HCT116 (cell line): Measurements from ENCODE around the gene DUOXA2.

Source experiments
- CBX3 ChIP-seq: IDR thresholded peaks from 2 replicates; pipeline ENCODE4 v1.6.1; 2012; ENCODE audit warnings: low read depth
- EZH2 ChIP-seq: fragments of 200-600 bp; sonication (generic); IDR thresholded peaks from 2 replicates; pipeline ENCODE4 v1.6.1; 2017; ENCODE audit warnings: antibody characterized with exemption, mixed run types
- EZH2phosphoT487 ChIP-seq: fragments of 200-600 bp; IDR thresholded peaks from 2 replicates; pipeline ENCODE4 v1.6.1; 2018; ENCODE audit warnings: antibody characterized with exemption, borderline replicate concordance
- JUND ChIP-seq: IDR thresholded peaks from 2 replicates; pipeline ENCODE4 v1.6.1; 2012
- POLR2A ChIP-seq: IDR thresholded peaks from 2 replicates; pipeline ENCODE4 v1.7.0; 2011; ENCODE audit warnings: borderline replicate concordance; ENCODE audit not compliant: insufficient read depth, insufficient read length; ENCODE audit errors: extremely low read depth
- POLR2AphosphoS5 ChIP-seq: IDR thresholded peaks from 2 replicates; pipeline ENCODE4 v1.6.1; 2011; ENCODE audit warnings: mild to moderate bottlenecking, low read depth, low read length, moderate library complexity
- RAD21 ChIP-seq: IDR thresholded peaks from 2 replicates; pipeline ENCODE4 v1.6.1; 2012; ENCODE audit warnings: low read depth, mild to moderate bottlenecking
- SRF ChIP-seq: IDR thresholded peaks from 2 replicates; pipeline ENCODE4 v1.6.1; 2012; ENCODE audit warnings: low read depth
- YY1 ChIP-seq: IDR thresholded peaks from 2 replicates; pipeline ENCODE4 v1.6.1; 2011; ENCODE audit warnings: low read length, low read depth, moderate library complexity, mild to moderate bottlenecking; ENCODE audit not compliant: insufficient replicate concordance; ENCODE audit errors: extremely low read depth
- ZNF274 ChIP-seq: fragments of 200-500 bp; sonication (Bioruptor generic); IDR thresholded peaks from 2 replicates; pipeline ENCODE4 v1.6.1; 2014; ENCODE audit warnings: mild to moderate bottlenecking, low read depth, low read length, inconsistent platforms
- TF ChIP-seq, protein P1 (sequence below), 3 experiments: fragments of 200-600 bp in 1 of 3; sonication (generic) in 1 of 3; IDR thresholded peaks in 2 of 3; conservative IDR thresholded peaks in 1 of 3; 2 replicates each; pipeline ENCODE4 v1.5.1; 2012 to 2017; ENCODE audit warnings: low read depth in 2 of 3, low read length in 2 of 3, antibody characterized with exemption in 1 of 3, borderline replicate concordance in 1 of 3, control low read depth in 1 of 3, mild to moderate bottlenecking in 1 of 3, mixed read lengths in 1 of 3, mixed run types in 1 of 3, moderate library complexity in 1 of 3; ENCODE audit not compliant: insufficient read depth in 1 of 3
- TF ChIP-seq, protein P2 (sequence below): IDR thresholded peaks from 2 replicates; pipeline ENCODE4 v1.6.1; 2012; ENCODE audit warnings: low read depth

- no peak for TF ChIP-seq POLR2AphosphoS5
- TF ChIP-seq, protein P1, sequence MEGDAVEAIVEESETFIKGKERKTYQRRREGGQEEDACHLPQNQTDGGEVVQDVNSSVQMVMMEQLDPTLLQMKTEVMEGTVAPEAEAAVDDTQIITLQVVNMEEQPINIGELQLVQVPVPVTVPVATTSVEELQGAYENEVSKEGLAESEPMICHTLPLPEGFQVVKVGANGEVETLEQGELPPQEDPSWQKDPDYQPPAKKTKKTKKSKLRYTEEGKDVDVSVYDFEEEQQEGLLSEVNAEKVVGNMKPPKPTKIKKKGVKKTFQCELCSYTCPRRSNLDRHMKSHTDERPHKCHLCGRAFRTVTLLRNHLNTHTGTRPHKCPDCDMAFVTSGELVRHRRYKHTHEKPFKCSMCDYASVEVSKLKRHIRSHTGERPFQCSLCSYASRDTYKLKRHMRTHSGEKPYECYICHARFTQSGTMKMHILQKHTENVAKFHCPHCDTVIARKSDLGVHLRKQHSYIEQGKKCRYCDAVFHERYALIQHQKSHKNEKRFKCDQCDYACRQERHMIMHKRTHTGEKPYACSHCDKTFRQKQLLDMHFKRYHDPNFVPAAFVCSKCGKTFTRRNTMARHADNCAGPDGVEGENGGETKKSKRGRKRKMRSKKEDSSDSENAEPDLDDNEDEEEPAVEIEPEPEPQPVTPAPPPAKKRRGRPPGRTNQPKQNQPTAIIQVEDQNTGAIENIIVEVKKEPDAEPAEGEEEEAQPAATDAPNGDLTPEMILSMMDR (IDR thresholded peaks at IDR 0.05 in 2 of 3, conservative IDR thresholded peaks at IDR 0.05 in 1 of 3; ENCODE audit: borderline replicate concordance in 1 of 3, insufficient read depth in 1 of 3, low read depth in 2 of 3, low read length in 2 of 3) = no peak
- no peak for TF ChIP-seq POLR2A
- no peak for TF ChIP-seq ZNF274
- no peak for TF ChIP-seq EZH2phosphoT487
- no peak for TF ChIP-seq YY1
- no peak for TF ChIP-seq EZH2
- TF ChIP-seq CBX3 = no peak
- no peak for TF ChIP-seq JUND
- TF ChIP-seq, protein P2, sequence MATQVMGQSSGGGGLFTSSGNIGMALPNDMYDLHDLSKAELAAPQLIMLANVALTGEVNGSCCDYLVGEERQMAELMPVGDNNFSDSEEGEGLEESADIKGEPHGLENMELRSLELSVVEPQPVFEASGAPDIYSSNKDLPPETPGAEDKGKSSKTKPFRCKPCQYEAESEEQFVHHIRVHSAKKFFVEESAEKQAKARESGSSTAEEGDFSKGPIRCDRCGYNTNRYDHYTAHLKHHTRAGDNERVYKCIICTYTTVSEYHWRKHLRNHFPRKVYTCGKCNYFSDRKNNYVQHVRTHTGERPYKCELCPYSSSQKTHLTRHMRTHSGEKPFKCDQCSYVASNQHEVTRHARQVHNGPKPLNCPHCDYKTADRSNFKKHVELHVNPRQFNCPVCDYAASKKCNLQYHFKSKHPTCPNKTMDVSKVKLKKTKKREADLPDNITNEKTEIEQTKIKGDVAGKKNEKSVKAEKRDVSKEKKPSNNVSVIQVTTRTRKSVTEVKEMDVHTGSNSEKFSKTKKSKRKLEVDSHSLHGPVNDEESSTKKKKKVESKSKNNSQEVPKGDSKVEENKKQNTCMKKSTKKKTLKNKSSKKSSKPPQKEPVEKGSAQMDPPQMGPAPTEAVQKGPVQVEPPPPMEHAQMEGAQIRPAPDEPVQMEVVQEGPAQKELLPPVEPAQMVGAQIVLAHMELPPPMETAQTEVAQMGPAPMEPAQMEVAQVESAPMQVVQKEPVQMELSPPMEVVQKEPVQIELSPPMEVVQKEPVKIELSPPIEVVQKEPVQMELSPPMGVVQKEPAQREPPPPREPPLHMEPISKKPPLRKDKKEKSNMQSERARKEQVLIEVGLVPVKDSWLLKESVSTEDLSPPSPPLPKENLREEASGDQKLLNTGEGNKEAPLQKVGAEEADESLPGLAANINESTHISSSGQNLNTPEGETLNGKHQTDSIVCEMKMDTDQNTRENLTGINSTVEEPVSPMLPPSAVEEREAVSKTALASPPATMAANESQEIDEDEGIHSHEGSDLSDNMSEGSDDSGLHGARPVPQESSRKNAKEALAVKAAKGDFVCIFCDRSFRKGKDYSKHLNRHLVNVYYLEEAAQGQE = no peak
- no peak for TF ChIP-seq RAD21
- no peak for TF ChIP-seq SRF
Observed at GRCh38 chr15:45100884-45101625, 13.1 kb upstream of the DUOXA2 start.
